ENCODE data around the gene TMEM18. TPM values are rescaled to one million over a fixed set of nuclear protein-coding genes. Genes with fewer than 3 reads are reported as not detected.

Gene TMEM18
- total and polyA plus RNA-seq, 7 donors, result 8.2 to 27.9 (median 18.1) TPM

GRCh38 chr2:633371-633770 lies 43.8 kb downstream of the TMEM18 start:
- no peak for ATAC-seq
- Histone ChIP-seq H3K27me3 (ENCODE audit: insufficient read depth in 3 of 3, low read length in 2 of 3) (peaks cover 0 to 12% (median 2%) of the 10 kb centered on the region in 3 donors), H3K4me3 (no peak overlapping the region), H3K27ac (no peak overlapping the region), H3K9me3 (no peaks in the 10 kb centered on the region), H3K4me1 (no peaks in the 10 kb centered on the region), H3K36me3 (ENCODE audit: insufficient read depth in 1 of 2, low read depth in 1 of 2) (no peaks in the 10 kb centered on the region)
- TF ChIP-seq CTCF (IDR thresholded peaks at IDR 0.05), result no peak
- DNase-seq, result no peak
- intact Hi-C loops (cut with DNase I), result loop anchor here in 1 of 2 donors (10.0 kb wide), 1 partner anchor 389 kb away; no protein-coding TSS in a partner anchor
- 70 to 76% (median 74%) methylated on average over 5 of the region's 5 CpGs for WGBS, 3 donors

- no peaks in the 10 kb centered on the region for H3K4me1 ChIP-seq
- no peaks in the 10 kb centered on the region for H3K36me3 ChIP-seq (ENCODE audit: insufficient read depth in 1 of 2, low read depth in 1 of 2)
- no peak for ATAC-seq
- intact Hi-C loops (cut with DNase I), result loop anchor here in 1 of 2 donors (10.0 kb wide), 1 partner anchor 388 kb away; no protein-coding TSS in a partner anchor
- TF ChIP-seq CTCF (IDR thresholded peaks at IDR 0.05), result no peak
- peaks cover 0 to 12% (median 2%) of the 10 kb centered on the region in 3 donors for H3K27me3 ChIP-seq (ENCODE audit: insufficient read depth in 3 of 3, low read length in 2 of 3)
- H3K4me3 ChIP-seq, result no peak overlapping the region
- no peak for DNase-seq
- H3K9me3 ChIP-seq, result no peaks in the 10 kb centered on the region
- no peak overlapping the region for H3K27ac ChIP-seq
These were observed 44.7 kb downstream of the TMEM18 start for GRCh38 chr2:632471-632870.

GRCh38 chr2:631741-632140 lies 45.5 kb downstream of the TMEM18 start:
- H3K27me3 ChIP-seq (ENCODE audit: insufficient read depth in 3 of 3, low read length in 2 of 3), result peaks cover 0 to 5% (median 2%) of the 10 kb centered on the region in 3 donors
- no peaks in the 10 kb centered on the region for H3K36me3 ChIP-seq (ENCODE audit: insufficient read depth in 1 of 2, low read depth in 1 of 2)
- no peaks in the 10 kb centered on the region for H3K4me1 ChIP-seq
- intact Hi-C loops (cut with DNase I), result loop anchor here in 1 of 2 donors (10.0 kb wide), 1 partner anchor 387 kb away; no protein-coding TSS in a partner anchor
- H3K27ac ChIP-seq, result no peak overlapping the region
- no peak overlapping the region for H3K4me3 ChIP-seq
- no peak for ATAC-seq
- H3K9me3 ChIP-seq, result no peaks in the 10 kb centered on the region
- no peak for TF ChIP-seq CTCF (IDR thresholded peaks at IDR 0.05)
- DNase-seq, result no peak
- WGBS, 3 donors, result 96 to 99% (median 96%) methylated on average over 1 of the region's 1 CpG

GRCh38 chr2:630451-631320 lies 46.5 kb downstream of the TMEM18 start:
- H3K36me3 ChIP-seq (ENCODE audit: insufficient read depth in 1 of 2, low read depth in 1 of 2), result no peaks in the 10 kb centered on the region
- H3K27me3 ChIP-seq (ENCODE audit: insufficient read depth in 3 of 3, low read length in 2 of 3), result no peaks in the 10 kb centered on the region
- intact Hi-C loops (cut with DNase I), result loop anchor here in 1 of 2 donors (10.0 kb wide), 1 partner anchor 386 kb away; no protein-coding TSS in a partner anchor
- WGBS, 3 donors, result 0 to 24% (median 0%) methylated on average over 1 of the region's 1 CpG
- no peak for TF ChIP-seq CTCF (IDR thresholded peaks at IDR 0.05)
- H3K4me3 ChIP-seq, result no peak overlapping the region
- H3K9me3 ChIP-seq, result no peaks in the 10 kb centered on the region
- DNase-seq (no peak), ATAC-seq (no peak)
- no peaks in the 10 kb centered on the region for H3K4me1 ChIP-seq
- H3K27ac ChIP-seq, result no peak overlapping the region
